CD14-positive monocyte (primary cell): ENCODE measurements around the gene SYNDIG1. TPM values are rescaled to one million over a fixed set of nuclear protein-coding genes. Genes with fewer than 3 reads are reported as not detected.

Source experiments
- DNase-seq, 3 donors: peaks; one replicate each; pipeline ENCODE4 v3.0.0-alpha.2; 2011 to 2022
- H2AFZ ChIP-seq: 2 replicates; pipeline ENCODE4 v1.6.0; 2012; ENCODE audit warnings: mild to moderate bottlenecking, low read depth, low read length, inconsistent platforms; ENCODE audit not compliant: insufficient read depth, poor library complexity, severe bottlenecking
- H3K27ac ChIP-seq, 2 donors: 1 replicate in 1 of 2; 2 replicates in 1 of 2; pipeline ENCODE4 v1.5.1; 2012 to 2013; ENCODE audit warnings: low read length in 2 of 2, control low read depth in 1 of 2, inconsistent platforms in 1 of 2, low read depth in 1 of 2, mild to moderate bottlenecking in 1 of 2
- H3K27me3 ChIP-seq, 2 donors: one replicate each; pipeline versions ENCODE4 v1.6.0 to v1.6.1; 2011 to 2013; ENCODE audit warnings: low read length in 2 of 2; ENCODE audit not compliant: control insufficient read depth in 2 of 2, insufficient read depth in 2 of 2
- H3K36me3 ChIP-seq, 2 donors: replicated peaks in 1 of 2; 1 replicate in 1 of 2; 2 replicates in 1 of 2; pipeline versions ENCODE4 v1.5.1 to v1.6.1; 2012 to 2013; ENCODE audit warnings: low read length in 2 of 2, control low read depth in 1 of 2, inconsistent platforms in 1 of 2, mild to moderate bottlenecking in 1 of 2; ENCODE audit not compliant: insufficient read depth in 2 of 2, control insufficient read depth in 1 of 2
- H3K4me1 ChIP-seq, 2 donors: 1 replicate in 1 of 2; 2 replicates in 1 of 2; pipeline versions ENCODE4 v1.5.1 to v1.6.1; 2012 to 2013; ENCODE audit warnings: low read length in 2 of 2, control low read depth in 1 of 2, inconsistent platforms in 1 of 2, mild to moderate bottlenecking in 1 of 2, moderate library complexity in 1 of 2; ENCODE audit not compliant: insufficient read depth in 2 of 2, control insufficient read depth in 1 of 2
- H3K4me2 ChIP-seq: replicated peaks from 2 replicates; pipeline ENCODE3; 2012; ENCODE audit warnings: low read length, moderate library complexity, mild to moderate bottlenecking; ENCODE audit not compliant: poor library complexity, severe bottlenecking; ENCODE audit errors: extremely low read depth
- H3K4me3 ChIP-seq, 3 experiments: fragments of 200-600 bp in 1 of 3; sonication (generic) in 1 of 3; replicated peaks in 1 of 3; 1 replicate in 2 of 3; 2 replicates in 1 of 3; pipeline ENCODE4 v1.5.1; 2011 to 2013; ENCODE audit warnings: low read length in 3 of 3, mild to moderate bottlenecking in 3 of 3, control low read depth in 2 of 3, low read depth in 2 of 3, inconsistent platforms in 1 of 3, moderate library complexity in 1 of 3
- H3K79me2 ChIP-seq: 2 replicates; pipeline ENCODE4 v1.6.0; 2012; ENCODE audit warnings: mild to moderate bottlenecking, control low read depth, inconsistent platforms, low read length, moderate library complexity; ENCODE audit not compliant: insufficient read depth
- H3K9ac ChIP-seq: 2 replicates; pipeline ENCODE4 v1.6.0; 2017; ENCODE audit warnings: low read length, mild to moderate bottlenecking; ENCODE audit not compliant: insufficient read depth, poor library complexity, severe bottlenecking
- H3K9me3 ChIP-seq, 2 donors: replicated peaks in 1 of 2; 1 replicate in 1 of 2; 2 replicates in 1 of 2; pipeline versions ENCODE4 v1.5.1 to v1.6.1; 2012 to 2013; ENCODE audit warnings: low read length in 2 of 2, control low read depth in 1 of 2; ENCODE audit not compliant: control insufficient read depth in 1 of 2, insufficient read depth in 1 of 2
- H4K20me1 ChIP-seq: 2 replicates; pipeline ENCODE4 v1.6.0; 2012; ENCODE audit warnings: mild to moderate bottlenecking, low read length, control low read depth, moderate library complexity; ENCODE audit not compliant: insufficient read depth
- H3K27ac Mint-ChIP-seq, 7 donors: one replicate each; pipeline ENCODE4 v1.8.0; 2020; ENCODE audit warnings: mild to moderate bottlenecking in 7 of 7, mixed read lengths in 7 of 7, moderate library complexity in 6 of 7, inconsistent platforms in 2 of 7
- H3K27me3 Mint-ChIP-seq, 3 donors: one replicate each; pipeline ENCODE4 v1.8.0; 2021 to 2022; ENCODE audit warnings: low read depth in 3 of 3, mild to moderate bottlenecking in 3 of 3, mixed read lengths in 3 of 3, moderate library complexity in 3 of 3, inconsistent platforms in 1 of 3
- H3K36me3 Mint-ChIP-seq, 2 donors: one replicate each; pipeline ENCODE4 v1.8.0; 2020; ENCODE audit warnings: mixed read lengths in 2 of 2, inconsistent platforms in 1 of 2, mild to moderate bottlenecking in 1 of 2
- H3K4me1 Mint-ChIP-seq: one replicate; pipeline ENCODE4 v1.8.0; 2020; ENCODE audit warnings: mild to moderate bottlenecking, mixed read lengths
- H3K4me3 Mint-ChIP-seq, 2 donors: one replicate each; pipeline ENCODE4 v1.8.0; 2020; ENCODE audit warnings: mild to moderate bottlenecking in 2 of 2, mixed read lengths in 2 of 2, moderate library complexity in 1 of 2
- H3K9me3 Mint-ChIP-seq, 7 donors: one replicate each; pipeline ENCODE4 v1.8.0; 2020 to 2022; ENCODE audit warnings: mixed read lengths in 7 of 7, mild to moderate bottlenecking in 6 of 7, moderate library complexity in 6 of 7, inconsistent platforms in 2 of 7
- CTCF ChIP-seq: fragments of 200-600 bp; IDR thresholded peaks from one replicate; pipeline ENCODE4 v1.8.0; 2022; ENCODE audit warnings: antibody characterized with exemption, mild to moderate bottlenecking
- WGBS: methylation state at CpG from one replicate; pipeline ENCODE4 v1.1.5; 2013; ENCODE audit warnings: missing lambda C conversion rate; ENCODE audit not compliant: insufficient coverage; 5-methylcytosine and 5-hydroxymethylcytosine counted together
- intact Hi-C, 2 donors: fragments of 100-400 bp; cut with micrococcal nuclease; formaldehyde crosslinking; loops; one replicate each; pipeline versions ENCODE4 v1.15.0 to v1.15.1; 2023
- polyA plus RNA-seq, 3 donors: library from polyadenylated mRNA; depleted of rRNA in 1 of 3; unstranded in 2 of 3; stranded (reverse) in 1 of 3; fragments of 300-500 nt in 2 of 3; fragments of >200 nt in 1 of 3; fragmentation: Illumina TruSeq in 2 of 3; gene quantifications; 1 replicate in 2 of 3; 2 replicates in 1 of 3; pipeline ENCODE4 v1.2.3, GENCODE V29; 2012 to 2021

Gene SYNDIG1
- polyA plus RNA-seq, 3 donors, result not detected

- Histone ChIP-seq H3K9ac (no peak overlapping the region), H3K4me1 (no peaks in the 10 kb centered on the region), H3K9me3 (no peaks in the 10 kb centered on the region), H3K4me3 (no peak overlapping the region), H4K20me1 (no peaks in the 10 kb centered on the region), H3K79me2 (no peaks in the 10 kb centered on the region), H3K36me3 (no peaks in the 10 kb centered on the region), H3K27ac (no peak overlapping the region), H3K4me2 (no peak overlapping the region), H2AFZ (no peak overlapping the region), H3K27me3 (no peaks in the 10 kb centered on the region)
- Mint-ChIP-seq H3K27me3 (peaks cover 0 to 5% (median 4%) of the 10 kb centered on the region in 3 donors), H3K4me3 (no peak overlapping the region), H3K36me3 (no peaks in the 10 kb centered on the region), H3K4me1 (no peaks in the 10 kb centered on the region), H3K27ac (no peak overlapping the region), H3K9me3 (peaks cover 0 to 2% (median 0%) of the 10 kb centered on the region in 7 donors)
- DNase-seq, result no peak
- TF ChIP-seq CTCF, result no peak
- intact Hi-C loops, result no loop called here
- 95% methylated on average over 3 of the region's 7 CpGs for WGBS
Observed at GRCh38 chr20:24444526-24445190, 24.8 kb upstream of the SYNDIG1 start.

- H3K27ac Mint-ChIP-seq, result no peak overlapping the region
- no peak overlapping the region for H3K4me3 Mint-ChIP-seq
Observed at GRCh38 chr20:24445510-24446170, 23.8 kb upstream of the SYNDIG1 start.

More at GRCh38 chr20:24445510-24446170, 23.8 kb upstream of the SYNDIG1 start:
- H3K4me1 Mint-ChIP-seq, result no peaks in the 10 kb centered on the region
- Histone ChIP-seq H3K4me2 (no peak overlapping the region), H3K9me3 (no peaks in the 10 kb centered on the region), H3K27me3 (no peaks in the 10 kb centered on the region), H3K27ac (no peak overlapping the region), H2AFZ (no peak overlapping the region), H3K4me1 (no peaks in the 10 kb centered on the region), H4K20me1 (no peaks in the 10 kb centered on the region), H3K4me3 (no peak overlapping the region), H3K9ac (no peak overlapping the region), H3K36me3 (no peaks in the 10 kb centered on the region), H3K79me2 (no peaks in the 10 kb centered on the region)
- no peak for TF ChIP-seq CTCF
- H3K36me3 Mint-ChIP-seq, result no peaks in the 10 kb centered on the region
- WGBS, result 46% methylated on average over 7 of the region's 11 CpGs
- H3K27me3 Mint-ChIP-seq, result peaks cover 0 to 5% (median 1%) of the 10 kb centered on the region in 3 donors
- peaks cover 0 to 2% (median 0%) of the 10 kb centered on the region in 7 donors for H3K9me3 Mint-ChIP-seq
- no peak for DNase-seq
- intact Hi-C loops, result no loop called here
